ENCODE measurements around the gene SH3RF1.

SH3RF1 gene

DNA sequence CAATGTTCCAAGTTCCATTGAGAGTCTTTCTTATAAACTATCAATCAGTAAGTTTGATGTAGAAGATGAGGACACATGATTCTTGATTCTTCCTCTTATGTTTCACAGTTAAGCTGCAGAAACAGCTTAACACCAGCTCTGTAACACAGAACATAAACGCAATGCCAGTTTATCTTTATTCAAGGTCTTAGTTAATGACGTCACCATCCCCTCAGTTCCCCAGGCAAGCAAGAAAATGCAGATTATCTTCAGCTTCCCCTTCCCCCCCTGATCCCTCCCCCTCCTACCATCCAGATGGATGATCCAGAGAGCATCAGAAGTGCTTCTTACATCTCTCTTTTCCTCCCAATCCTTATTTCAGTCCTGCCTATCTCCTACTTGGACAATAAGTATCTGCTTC, 4.4 kb upstream of the SH3RF1 start:
- DNase-seq (ENCODE audit: low spot score): no peak

DNA sequence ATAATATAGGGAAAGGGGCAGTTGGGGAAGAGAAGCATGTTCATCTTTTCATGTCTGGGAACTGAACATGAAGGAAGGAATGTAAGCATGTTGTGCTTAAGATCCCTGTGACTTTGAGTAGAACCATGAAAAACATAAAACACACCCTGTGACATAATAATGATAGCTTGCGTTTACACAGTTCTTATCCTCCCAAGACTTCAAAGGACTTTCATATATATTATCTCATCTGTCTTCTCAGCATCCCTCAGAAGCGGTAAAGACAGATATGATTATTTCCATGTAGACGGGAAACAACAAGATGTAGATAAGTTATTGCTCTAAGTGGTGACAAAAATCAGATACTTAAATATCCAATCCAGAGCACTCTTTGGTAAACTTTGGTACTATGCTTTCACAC, 3.3 kb upstream of the SH3RF1 start:
- DNase-seq (ENCODE audit: low spot score): no peak

DNA sequence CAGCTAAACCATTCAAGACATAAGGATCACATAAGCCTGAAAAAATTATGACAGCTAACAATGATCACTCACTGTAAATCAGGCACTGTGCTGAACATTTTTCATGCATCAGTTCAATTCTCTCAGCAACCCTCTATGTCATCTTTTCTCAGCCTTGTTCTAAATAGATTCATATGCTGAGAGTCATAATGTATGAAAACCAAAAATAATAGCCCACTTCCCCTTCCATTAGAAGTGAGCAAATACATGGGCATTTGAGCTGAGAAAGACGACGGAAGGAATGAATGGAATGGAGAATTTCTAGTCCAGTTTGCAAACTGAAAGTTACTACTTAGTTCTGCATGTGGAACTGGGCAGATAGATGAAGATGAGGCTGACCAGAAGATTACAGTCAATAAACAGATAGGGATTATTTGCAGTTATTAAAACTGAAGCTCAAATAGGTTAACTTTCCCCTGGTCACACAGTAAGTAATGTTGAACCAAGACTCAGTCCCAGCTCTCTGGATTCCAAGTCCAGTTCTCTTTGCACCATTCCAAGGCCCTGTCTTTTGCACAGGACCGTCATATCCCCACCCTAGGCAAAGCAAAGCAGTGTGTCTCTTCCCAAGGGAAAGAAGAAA, 1.6 kb upstream of the SH3RF1 start:
- DNase-seq (ENCODE audit: low spot score): peak; percentile 64

DNA sequence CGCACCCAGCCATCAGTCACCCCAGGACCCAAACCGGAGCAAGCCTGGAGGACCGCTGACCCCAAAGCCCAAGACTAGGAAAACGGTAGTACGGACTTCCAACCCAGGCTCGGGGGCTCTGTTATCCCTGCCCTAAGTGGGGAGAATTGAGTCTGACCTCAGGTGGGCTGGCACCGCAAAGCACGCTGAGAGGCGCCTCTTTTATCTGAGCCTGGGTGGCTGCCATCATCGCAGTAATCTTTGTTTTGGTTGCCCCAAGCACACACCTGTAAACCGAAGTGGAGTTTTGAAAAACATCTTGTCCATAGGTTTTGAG, 894 bp upstream of the SH3RF1 start:
- no peak for DNase-seq (ENCODE audit: low spot score)

DNA sequence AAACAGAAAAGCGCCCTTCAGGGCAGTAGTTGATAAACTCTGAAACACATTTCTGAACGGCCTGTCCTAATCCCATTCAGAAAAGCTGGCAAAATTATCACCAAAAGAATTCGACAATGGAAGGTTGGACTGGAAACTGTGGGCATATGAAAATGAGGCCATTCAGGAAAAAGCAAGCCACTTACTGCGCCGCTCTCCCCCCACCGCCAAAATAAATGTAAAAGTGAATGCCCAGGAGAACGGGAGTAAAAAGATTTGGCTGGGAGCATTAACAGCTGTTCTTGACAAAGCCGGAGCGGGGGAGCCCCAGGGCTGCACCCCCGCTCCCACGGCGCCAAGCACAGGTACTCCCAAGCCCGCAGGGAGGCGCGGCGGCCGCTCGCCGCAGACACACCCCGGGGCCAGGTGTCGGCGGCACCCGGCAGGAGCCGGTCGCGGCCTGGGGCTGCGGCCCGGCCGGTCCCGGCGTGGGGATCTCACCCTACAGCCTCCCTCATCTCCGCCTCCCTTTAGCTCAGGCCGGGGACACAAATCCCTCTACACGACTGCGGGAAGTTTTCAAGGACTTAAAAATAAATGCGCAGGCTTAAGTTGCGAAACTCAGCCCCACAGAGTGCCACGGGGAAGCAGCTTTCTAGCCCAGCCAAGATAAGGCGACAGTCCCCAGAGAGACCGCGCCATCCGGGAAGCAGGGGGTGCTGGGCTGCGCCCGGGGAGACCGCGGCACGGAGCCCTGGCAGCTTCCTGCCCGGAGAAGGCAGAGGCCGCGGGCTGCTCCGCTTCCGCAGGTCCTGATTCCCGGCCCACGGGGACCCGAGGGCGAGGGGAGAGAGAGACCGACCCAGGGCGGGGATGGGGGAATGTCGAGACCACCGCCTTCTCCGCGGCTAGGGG, 593 bp downstream of the SH3RF1 start:
- DNase-seq (ENCODE audit: low spot score): peak; percentile 67

DNA sequence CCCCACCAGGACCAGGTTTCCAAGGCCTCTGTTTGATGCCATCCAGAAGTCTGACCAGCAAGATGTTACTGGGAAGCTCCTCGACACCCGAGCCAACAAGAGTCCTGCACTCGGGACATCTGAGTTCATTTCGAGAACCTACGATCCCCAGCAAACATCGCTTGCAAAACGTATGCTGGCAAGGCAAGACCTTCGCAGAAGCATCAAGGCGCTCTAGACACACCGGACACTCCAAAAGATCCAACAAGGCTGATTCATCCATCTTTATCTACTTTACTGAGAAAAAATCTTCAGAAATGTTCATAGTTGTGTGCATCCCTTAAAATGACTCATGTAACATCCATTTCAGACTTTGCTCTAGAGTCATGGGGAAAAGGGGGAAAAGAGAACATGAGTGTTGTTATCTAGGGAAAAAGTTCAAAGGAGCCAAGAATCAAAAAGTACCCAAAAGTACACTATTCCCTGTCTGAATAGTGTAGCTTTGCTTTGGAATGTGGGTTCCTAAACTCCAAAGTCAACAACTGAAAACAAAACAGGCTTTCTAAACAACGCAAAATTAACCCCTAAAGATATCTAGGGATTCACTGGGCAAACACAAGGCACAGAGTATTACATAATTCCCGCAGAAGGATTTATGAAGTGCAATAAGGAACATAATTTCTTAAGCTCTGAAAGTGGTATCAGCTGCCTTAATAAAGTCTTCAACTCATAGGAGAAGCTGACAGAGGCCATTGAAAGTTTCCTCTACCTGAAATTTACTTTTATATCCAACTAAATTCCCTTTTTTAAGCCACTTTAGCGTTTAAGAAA, 1.6 kb downstream of the SH3RF1 start:
- peak; percentile 49 for DNase-seq (ENCODE audit: low spot score)

DNA sequence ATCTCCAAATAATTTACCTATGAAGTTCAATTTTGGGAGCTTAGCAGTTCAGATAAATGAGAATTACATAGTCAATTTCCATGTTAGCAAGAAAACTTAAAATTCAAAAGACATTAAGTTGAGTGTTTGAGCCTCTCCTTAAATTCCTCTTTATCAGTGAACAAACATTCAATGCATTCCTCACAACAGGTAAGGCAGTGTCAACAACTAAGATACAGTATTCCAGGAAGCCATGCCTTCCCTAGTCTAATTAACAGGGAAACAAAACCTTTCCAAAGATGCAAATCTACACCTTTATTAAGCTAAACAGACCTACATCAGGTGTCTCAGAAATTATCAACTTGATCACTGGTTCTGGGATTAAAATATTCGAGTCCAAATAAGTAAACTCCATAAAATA, 3.7 kb downstream of the SH3RF1 start:
- no peak for DNase-seq (ENCODE audit: low spot score)

DNA sequence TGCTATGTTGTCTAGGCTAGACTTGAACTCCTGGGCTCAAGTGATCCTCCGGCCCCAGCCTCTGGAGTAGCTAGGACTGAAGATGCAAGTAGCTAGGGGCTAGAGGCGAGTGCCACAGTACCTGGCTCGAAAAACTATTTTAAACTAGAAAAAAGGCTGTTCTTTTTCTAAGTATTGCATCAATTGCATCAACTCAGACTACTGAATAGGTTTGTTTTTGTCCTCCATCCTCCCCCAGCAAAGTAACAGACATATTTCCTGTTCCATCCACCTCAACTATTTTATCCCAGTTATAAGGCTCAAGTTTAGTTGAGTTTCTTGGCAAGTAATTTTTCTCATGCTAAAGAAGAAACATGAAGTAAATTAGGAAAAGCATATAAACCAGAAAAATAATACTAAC, 4.1 kb downstream of the SH3RF1 start:
- DNase-seq (ENCODE audit: low spot score): no peak

DNA sequence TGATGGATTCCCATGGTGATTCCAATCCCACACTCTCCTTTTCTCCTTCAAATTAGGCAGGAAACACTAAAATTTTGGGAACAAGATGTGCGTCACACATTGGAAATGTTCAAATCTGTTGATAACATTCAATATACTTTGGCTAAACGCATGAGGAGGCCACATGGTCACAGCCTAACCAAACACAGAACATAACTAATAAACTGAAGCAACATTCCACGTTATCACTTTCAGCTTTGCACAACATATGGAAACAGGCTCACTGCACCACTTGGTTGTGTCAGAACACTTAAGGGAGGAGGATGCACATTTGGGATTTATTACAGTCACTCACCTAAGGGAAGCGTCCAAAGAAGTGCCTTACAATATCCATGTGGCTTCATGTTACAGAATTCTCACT, 4.7 kb downstream of the SH3RF1 start:
- DNase-seq (ENCODE audit: low spot score): no peak

DNA sequence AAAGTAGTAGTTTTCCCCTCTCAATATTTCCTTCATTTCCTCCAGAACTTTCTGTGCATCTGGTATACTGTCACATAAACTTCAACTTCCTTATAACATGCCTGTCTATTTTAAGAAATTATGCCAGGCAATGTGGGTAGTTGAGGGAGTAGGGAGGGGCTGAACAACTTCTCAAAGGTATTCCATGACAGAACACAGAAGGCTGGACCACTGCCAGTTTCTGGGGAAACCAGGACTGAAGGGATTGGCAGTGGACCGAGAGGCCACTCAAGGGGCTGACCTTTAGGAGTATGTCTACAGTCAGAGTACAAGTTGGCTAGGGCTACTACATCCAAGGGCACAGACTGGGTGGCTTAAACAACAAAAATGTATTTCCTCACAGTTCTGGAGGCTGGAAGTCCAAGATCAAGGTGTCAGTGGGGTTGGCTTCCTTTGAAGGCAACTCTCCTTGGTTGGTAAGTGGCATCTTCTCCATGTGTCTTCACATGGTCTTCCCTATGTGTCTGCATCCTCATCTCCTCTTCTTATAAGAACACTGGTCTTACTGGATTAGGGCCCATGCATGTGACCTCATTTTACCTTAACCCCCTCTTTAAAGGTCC, 6.9 kb downstream of the SH3RF1 start:
- DNase-seq (ENCODE audit: low spot score): no peak

DNA sequence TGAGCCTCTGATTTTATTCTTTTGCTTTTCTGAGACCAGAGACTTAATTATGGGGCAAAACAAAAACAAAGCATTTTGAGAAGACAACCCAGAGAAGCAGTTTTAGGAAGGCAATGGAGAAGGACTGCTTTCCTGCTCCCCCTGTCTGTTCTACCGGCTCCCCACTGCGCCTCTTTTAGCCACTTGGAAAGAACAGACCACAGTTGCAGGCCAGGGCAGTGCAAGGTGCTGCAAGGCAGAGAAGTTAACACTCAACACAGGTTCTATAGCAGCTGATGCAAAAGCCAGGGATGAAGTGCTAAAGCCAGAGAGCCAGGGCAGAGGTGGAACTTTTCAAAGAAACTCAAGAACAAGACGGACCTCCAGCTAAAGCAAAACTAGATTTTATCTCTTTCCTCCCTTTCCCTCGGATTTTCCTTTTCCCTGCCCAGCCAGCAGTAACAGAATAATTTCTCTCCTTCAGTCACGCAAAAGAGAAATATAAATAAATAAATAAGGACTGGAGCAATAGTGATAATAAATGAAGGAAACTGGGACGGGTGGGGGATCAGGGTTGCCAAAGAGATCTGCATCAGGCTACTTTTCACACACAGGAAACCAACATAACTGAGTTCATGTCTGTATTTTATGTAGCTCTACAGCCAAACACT, 10.4 kb downstream of the SH3RF1 start:
- DNase-seq (ENCODE audit: low spot score): no peak

DNA sequence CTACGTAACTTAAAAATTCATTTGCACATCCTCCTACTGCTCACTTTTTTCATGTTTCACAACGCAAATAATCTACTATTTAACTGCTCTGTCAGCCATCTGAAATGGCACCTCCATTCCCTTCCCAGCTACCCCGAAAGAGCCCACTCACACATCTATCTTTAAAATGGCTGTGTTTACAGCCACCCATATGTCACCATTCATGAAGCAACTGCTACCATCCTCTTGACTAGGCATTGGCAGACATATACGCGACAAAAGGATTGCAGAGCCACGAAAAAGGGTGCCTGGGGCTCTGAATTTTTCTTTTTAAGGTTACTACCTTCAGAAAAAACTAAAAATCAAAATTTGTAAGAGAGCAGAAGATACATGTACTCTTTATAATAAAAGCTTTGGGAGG, 11.5 kb downstream of the SH3RF1 start:
- no peak for DNase-seq (ENCODE audit: low spot score)

DNA sequence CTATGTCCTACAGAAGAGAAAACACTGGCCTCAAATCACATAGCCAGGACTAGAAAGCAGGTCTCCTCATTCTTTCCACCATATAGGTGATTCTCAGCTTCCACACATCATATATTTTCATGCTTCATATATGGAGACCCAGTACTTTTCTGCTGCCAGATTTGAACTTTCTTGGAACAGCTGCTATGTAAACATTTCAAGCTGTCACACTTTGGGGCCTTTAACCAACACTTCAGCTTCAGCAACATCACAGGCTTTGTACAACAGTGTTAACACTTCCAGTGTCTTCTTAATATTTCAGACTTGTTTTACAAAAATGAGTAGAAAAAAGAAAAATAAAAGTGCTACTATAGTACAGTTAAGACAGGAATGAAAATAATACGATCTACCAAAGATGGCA, 12.6 kb downstream of the SH3RF1 start:
- no peak for DNase-seq (ENCODE audit: low spot score)

DNA sequence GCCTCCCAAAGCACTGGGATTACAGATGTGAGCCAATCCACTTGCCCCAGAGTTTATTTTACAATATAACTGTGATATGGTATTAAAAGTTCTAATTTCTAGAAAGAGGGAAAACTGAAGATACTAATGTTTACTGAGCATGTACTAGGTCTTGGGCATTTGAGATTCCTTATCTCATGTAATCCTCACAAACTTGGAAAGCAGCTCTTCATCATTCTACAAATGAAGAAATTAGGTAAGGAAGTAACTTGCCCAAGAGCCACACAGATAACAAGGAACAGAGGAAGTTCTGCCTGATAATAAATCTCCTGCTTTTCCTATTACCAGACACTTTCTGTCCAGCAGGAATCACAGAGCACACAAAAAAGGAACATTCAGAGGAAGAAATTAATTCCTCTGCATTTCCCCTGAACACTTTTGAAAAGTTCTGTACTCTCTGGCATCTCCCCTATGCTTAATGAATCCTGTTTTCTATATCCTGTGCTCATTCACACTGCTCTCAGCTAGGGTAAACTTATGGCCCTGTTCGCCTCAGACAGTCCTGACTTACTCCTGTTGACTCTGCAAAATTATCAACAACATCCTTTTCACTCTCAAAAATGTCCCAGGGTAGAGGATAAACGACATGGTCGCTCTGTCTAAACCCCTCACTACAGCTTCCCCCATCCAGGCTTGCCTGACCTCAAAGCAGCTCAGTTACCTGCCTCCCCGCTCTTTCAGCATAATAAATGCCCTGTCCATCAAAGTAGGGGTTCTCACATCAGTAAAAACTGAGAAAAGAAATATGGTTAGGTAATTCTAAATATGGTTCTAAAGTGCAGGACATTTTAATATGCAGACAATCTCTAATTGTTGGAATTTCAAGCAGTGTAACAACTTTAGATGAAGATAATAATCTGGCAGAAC, 13.6 kb downstream of the SH3RF1 start:
- no peak for DNase-seq (ENCODE audit: low spot score)

DNA sequence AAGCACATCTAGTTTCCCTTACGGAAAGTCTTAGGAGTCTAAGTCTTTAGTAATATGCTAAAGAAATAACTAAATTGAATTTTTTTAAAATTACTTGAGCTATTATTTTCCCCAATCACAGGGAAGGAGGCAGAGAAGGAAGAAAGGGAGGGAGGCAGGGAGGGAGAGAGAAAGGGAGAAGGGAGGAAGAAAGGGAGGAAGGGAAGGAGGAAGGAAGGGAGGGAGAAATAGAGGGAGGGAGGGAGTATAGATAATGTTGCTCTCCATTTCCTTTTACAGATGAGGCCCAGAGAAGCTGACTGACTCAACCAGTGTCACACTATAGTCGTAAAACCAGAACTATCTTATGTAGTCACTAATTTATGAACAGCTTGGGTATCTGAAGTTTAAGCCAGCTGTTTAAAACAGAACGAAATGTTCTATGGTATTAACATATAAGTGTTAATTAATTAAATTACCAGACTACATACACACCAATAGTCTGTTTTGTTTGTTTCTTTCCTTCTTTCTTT, 14.6 kb downstream of the SH3RF1 start:
- DNase-seq (ENCODE audit: low spot score): no peak

DNA sequence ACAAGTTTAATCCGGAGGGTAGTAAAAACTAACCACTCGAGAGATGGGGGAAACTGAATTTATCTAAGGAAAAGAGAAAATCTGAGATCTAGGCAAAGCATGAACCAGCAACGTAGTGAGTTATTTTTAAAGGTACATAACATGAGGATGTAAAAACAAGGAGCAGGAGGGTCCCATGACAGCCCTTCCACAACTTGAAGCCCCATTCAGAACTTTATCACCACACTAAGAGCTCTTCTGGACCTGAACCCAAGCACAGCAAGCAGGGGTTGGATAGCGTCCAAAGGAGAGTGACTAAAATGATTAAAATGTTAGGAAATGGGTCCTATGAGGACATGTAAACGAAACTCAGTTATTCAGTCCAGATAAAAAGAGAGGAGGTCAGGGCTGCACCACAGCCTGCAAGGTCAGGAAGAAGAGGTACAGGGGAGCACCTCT, 16.2 kb downstream of the SH3RF1 start:
- peak; percentile 41 for DNase-seq (ENCODE audit: low spot score)

DNA sequence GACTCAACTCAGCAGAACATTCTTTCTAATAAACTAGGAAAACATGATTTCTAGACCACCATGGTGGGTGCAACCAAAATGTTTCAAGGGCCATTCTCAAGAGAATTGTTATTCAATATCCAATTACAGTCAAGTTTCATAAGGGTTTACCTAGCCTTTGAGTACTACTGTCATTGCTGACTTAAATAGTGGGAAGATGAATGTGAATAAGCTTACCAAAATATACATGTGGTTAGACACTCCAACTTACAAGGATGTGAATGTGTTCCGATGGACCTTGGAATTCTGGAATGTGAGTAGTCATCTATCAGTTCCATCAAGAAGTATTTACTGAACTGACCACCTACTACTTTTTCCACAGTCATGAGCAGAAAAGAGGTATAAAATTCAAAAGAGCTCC, 16.9 kb downstream of the SH3RF1 start:
- DNase-seq (ENCODE audit: low spot score): no peak

DNA sequence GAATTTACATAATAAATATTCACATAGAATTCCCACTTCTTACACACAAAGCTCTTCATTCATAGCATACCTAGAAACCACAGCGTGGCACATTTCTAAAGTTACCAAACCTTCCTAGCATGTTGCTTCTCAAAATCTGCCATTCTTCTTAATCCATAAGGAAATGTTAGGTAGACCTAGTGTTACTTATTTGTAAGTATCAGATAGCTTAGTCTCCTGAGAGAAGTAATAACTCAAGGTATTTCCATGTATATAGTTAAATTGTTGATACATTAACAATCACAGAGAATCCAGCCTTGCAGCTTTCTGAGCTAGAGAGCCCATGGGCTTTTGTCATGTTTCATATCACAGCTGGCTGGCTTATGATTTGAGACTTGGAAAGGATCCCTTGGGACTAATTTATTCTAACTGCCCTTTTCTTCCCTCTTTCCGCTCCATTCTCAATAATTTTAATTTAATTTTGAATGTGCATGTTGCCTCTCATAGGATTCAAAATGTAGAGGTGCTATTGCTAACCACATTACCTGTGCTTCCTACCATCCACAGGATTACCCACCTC, 17.6 kb downstream of the SH3RF1 start:
- DNase-seq (ENCODE audit: low spot score): no peak

DNA sequence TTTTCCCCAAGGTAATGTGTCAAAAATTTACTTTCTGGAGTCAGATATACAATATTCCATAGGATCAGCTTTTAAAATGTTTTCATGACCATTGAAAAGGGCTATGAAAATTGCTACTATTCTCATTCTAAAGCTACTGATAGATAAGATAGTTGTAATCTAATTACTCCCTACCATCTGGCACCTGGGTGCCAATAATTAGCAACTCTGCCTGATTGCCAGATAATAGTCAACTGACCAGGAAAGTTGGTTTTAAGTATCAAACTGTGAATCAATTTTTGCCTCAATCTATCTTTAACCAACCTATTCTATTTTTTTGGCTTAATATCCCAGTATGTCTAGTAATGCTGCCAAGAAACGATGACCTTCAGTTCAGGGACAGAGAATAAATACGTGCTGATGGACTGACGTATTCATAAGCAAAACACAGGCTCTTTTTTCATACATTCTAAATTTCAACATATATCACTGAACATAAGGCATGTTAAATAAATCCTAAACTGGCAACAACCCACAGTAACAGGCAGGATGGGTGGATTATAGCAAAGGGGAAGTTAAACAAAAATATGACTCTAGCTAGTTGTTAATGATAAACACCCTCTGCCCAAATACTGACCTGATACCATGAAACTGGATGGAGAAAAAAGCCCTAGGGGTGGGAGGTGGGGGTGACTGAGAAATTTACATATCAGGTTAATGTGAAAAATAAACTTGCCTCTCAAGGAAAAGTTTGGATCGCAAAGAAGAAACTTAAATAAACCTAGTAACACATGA, 18.2 kb downstream of the SH3RF1 start:
- DNase-seq (ENCODE audit: low spot score): no peak
